Erythroblast (primary cell): Measurements from ENCODE around the gene ARTN.

Source experiments
- GATA1 ChIP-seq: IDR thresholded peaks from 2 replicates; pipeline ENCODE4 v1.6.1; 2011; ENCODE audit warnings: low read depth, mild to moderate bottlenecking, control low read depth, low read length, moderate library complexity
- POLR2A ChIP-seq: IDR thresholded peaks from 2 replicates; pipeline ENCODE4 v1.6.1; 2011; ENCODE audit warnings: mild to moderate bottlenecking, low read length

DNA sequence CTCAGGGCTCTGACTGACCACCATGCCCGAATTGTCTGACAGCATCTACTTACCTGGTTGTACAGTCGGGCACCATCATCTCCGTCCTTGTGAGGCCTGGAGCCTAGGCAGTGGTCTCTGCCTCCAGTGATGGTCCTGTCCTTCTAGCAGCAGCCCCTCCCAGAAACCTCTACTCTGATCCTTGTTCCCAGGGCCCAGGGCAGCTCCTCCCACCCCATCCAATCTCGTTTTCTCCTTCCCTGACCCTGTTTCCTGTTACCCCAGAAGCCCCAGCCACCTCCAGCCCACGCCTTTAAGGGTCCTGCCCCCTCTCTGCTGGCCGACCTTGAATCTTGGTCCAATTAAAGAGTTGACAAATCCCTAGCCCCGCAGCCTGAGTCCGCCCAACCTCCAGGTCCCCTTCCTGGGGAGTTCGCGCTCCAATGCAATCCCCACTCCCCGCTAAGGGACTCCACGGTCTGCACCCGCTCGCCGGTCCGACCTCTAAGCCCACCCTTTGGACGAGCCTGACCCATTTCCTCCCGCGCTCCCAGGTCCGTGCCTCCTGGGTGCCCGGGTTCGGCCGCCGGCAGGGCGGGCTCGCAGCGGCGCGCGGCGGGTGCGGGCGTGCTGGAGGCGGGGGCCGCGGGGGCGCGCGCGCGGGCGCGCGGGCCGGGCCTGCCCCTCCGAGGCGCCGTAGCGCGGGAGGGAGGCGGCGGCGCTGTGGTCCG lies 45.1 kb downstream of the ARTN start, which contains the start of gene B4GALT2:
- TF ChIP-seq POLR2A (peak; percentile 11), GATA1 (no peak)
